Measurements from ENCODE around the gene ALOX12B.

DNA sequence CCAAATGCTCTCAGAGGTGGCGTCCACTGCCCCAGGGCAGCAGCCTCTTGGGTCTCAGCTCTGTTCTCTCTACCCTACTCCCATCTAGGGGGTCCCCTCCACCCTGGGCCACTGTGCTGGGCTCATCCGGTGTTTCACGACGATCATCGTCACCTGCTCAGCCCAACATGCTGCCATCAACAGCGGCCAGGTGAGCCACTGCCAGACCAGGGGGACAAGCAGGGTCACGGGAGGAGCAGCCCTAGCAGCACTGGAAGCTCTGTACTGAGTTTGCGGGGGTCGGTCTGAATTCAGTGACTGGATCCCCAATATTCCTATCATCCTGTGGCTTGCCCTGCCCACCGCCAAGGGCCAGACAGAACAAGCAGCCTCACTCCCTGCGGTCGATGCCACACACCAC is 16.0 kb downstream of the ALOX12B start:
- TF ChIP-seq MAZ (IDR thresholded peaks at IDR 0.05; ENCODE audit: borderline replicate concordance, low read depth, low read length) (no peak), CTCF (IDR thresholded peaks at IDR 0.05) (no peak), USF2 (IDR thresholded peaks at IDR 0.05) (no peak), EP300 (IDR thresholded peaks at IDR 0.05) (no peak), CEBPB (IDR thresholded peaks at IDR 0.05) (no peak), HOXA7 (CRISPR knock-in tag; IDR thresholded peaks at IDR 0.05) (no peak), SREBF2 (IDR thresholded peaks at IDR 0.05) (no peak), REST (IDR thresholded peaks at IDR 0.05) (no peak), POLR2A (IDR thresholded peaks at IDR 0.05; ENCODE audit: low read length) (no peak), TP53 (CRISPR knock-in tag; IDR thresholded peaks at IDR 0.05) (no peak), JUN (IDR thresholded peaks at IDR 0.05) (no peak), FOSL2 (IDR thresholded peaks at IDR 0.05) (no peak), FOSL2 (CRISPR knock-in tag; IDR thresholded peaks at IDR 0.05) (no peak)
- TF ChIP-seq, protein P1, sequence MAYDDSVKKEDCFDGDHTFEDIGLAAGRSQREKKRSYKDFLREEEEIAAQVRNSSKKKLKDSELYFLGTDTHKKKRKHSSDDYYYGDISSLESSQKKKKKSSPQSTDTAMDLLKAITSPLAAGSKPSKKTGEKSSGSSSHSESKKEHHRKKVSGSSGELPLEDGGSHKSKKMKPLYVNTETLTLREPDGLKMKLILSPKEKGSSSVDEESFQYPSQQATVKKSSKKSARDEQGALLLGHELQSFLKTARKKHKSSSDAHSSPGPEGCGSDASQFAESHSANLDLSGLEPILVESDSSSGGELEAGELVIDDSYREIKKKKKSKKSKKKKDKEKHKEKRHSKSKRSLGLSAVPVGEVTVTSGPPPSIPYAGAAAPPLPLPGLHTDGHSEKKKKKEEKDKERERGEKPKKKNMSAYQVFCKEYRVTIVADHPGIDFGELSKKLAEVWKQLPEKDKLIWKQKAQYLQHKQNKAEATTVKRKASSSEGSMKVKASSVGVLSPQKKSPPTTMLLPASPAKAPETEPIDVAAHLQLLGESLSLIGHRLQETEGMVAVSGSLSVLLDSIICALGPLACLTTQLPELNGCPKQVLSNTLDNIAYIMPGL (CRISPR knock-in tag; IDR thresholded peaks at IDR 0.05; ENCODE audit: borderline replicate concordance): no peak
